Measurements from ENCODE around the gene PTCD2.
"Not testable (repeated sequence)": the region's sequence is repeated elsewhere in the genome, so short reads cannot be mapped to it uniquely, and the experiment has no call there.

Gene PTCD2

DNA sequence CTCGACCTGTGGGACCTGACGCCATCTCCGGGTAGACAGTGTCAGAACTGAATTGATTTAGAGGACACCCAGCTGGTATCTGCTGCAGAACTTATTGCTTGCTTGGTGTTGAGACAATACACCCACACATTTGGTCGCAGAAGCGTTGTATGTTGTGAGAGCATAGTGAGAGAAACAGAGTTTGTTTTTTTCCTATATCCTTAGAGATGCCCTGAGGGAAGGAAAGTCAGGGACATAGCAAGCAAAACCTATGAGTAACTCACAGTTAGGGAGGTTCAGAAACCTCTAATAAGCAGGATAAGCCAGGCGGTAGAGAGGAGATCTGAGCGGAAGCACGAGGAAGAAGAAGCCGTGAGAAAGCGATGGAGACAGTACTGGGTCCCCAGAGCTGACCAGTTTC lies 59.8 kb downstream of the PTCD2 start:
- no peak for DNase-seq (ENCODE audit: low spot score)

DNA sequence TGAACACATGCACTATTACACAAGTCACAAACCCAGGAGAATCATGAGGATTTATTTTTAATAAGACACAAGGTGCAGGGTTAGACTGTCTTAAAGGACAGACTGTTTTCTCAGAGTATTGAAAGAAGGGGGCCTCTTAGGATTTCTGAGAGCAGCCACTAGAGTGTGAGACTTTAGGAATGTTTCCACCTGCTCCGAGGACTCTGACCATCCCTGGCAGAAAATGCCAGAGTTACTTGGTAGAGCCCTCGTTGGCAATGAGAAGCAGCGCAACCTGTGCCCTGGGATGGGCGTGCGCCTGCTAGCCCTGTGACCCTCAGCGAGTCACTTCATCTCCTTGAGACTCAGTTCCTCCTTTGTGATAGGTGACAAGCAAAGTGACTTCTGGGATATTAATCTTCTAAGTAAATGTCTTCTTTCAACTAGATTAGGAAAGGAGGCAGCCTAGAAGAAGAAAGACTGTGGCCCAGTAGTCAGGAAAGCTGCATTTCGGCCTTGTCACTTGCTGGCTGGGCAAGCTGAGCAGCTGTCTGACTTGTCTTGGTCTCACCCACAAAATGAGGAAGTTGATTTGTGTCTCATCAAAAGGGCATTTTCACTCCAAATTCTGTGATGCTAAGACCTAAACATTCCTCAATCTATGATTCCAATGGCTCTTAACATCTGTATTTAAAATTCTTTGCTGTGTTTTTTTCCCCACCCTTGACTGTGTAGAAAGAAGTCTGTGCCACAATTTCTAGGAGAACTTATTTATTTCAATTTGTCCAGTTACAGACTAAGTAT lies 60.5 kb downstream of the PTCD2 start:
- no peak for DNase-seq (ENCODE audit: low spot score)

DNA sequence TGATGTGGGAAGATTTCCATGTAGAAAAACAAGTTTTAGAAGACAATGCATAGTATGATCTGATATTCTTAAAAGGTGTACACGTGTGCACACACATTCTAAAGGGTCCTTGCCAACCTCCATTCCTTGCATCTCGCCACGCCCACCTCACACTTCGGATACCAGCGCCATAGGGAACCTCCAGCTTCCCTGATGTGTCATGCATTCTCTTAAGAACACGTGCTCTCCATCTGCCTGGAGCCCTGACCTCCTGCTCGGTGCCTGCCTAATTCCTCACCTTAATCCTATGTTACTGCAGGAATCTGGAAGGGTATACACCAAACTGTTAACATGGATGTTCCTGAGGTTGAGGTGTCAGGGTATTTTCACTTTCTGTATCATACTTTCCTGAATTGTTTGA lies 63.1 kb downstream of the PTCD2 start:
- DNase-seq (ENCODE audit: low spot score) = no peak

DNA sequence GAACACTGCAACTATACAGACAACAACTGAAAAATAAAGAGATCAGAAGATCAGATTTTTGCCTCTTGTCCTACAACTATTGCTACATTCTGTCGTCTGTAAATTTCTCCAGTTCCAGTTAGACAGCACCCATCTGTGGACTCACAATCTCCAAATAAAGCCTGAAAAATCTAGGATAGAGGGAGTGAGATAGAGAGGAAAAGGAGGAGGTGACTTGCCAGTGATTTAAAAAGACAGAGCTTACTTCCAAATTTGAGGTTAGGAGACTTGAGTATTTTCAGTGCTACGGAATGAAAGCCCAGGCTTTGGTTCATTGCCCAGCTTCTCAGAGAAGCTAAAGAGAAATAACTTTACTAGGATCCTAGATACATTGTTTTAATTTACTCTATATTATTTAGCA lies 63.6 kb downstream of the PTCD2 start:
- DNase-seq (ENCODE audit: low spot score) = no peak

DNA sequence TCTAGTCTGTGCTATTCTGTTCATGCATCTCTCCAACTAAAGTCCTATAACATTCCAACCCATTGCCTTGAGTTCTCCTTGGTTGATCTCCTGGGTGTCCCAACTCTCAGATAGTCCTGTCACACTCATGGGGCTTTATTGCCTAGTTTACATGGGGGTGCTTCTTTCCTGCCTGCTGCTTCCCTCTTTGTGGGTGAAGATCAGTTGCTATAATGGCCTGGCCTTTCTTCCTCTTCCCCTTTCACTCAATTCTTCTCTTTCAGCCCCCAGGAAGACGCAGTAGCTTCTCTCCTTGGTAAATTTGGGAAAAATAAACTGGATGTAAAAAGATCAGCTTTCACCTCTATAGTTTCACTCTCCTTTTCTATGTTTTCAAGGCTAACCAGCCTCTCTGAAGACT lies 66.5 kb downstream of the PTCD2 start:
- no peak for DNase-seq (ENCODE audit: low spot score)

DNA sequence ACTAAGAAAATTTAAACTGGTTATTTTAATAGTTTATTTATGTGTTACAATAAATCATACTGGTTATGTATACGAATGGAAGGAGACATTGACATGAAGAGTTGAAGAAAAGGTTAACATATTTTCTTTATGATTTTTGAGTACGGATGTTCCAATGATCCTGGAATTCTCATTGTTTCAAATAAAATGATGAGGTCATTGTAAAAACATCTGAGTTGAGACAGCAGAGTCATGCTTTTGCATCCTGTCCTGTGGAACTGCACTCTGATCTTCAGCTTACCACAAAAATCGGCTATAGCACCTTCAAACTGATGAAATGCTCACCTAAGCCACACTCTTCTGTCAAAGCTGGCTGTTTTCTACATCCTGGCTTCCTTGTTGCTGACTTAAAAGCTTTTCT lies 67.8 kb downstream of the PTCD2 start:
- DNase-seq (ENCODE audit: low spot score) = no peak

DNA sequence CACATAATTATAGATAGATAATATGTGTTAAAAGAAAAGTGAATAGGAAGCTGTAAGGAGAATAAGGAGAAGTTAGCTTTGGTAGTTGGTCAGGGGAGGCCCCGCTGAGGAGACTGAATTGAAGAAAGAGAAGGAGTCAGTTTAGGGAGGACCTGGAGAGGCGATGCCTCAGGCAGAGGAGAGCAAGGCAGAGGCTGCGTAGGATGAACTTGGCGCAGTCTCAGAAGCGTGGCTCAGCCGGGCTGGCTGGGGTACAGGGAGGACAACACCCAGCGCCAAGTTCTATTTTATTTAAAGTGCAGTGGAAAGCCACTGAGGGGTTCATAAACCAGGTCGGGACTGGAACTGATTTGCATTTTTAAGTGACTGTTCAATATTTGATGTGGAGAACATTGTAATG lies 68.5 kb downstream of the PTCD2 start:
- DNase-seq (ENCODE audit: low spot score) = no peak

DNA sequence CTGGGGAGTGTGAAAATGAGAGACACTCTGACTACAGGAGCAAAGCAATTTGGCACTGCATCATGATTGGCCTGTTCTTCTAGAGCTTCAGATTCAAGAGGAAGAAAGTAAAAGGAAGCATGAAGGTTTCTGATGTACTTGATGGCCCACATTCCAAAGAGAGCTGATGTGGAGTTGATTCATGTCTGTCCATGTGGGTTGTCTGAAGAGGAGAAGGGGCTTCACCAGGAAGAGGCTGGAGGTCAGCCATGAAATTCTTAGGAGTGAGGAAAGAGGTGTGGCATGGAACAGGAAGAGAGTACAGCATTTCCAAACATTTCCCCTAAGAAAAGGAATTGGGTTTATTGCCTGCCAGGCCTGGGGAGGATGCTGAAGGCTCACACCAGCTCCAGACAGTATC lies 70.7 kb downstream of the PTCD2 start:
- no peak for DNase-seq (ENCODE audit: low spot score)

DNA sequence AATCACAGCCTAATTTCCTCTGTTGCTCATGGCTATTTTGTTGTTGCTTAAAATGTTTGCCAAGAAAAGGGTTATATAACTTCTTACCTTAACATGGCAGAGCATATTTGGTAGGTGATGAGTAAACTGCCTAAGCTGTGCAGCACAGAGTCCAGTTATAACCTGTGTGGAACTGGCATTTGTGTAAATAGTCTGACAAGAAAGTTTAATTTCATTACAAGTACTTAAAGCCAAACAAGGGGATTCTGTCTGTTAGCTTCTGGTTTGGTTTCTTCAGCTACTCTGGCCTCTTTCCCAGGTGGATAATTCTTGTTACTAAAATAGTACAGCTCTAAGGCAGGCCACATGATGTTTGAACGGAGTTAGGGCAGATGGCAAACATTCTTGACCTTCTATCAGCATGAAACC lies 72.2 kb downstream of the PTCD2 start:
- no peak for DNase-seq (ENCODE audit: low spot score)

DNA sequence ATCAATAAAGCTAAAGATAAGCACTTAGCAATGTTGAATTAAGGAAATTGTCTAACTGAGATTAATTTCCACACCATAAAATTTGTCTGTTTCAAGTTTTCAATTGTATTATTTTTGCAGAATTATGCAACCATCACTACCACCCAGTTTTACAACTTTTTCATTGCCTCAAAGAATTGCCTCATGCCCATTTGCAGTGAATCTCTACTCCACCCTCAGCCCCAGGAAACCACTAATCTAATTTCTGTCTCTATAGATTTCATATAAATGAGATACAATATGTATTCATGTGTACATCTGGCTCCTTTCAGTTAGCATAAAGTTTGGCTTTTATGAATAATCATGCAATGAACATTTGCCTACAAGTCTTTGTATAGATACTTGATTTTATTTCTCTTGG lies 72.9 kb downstream of the PTCD2 start:
- no peak for DNase-seq (ENCODE audit: low spot score)

DNA sequence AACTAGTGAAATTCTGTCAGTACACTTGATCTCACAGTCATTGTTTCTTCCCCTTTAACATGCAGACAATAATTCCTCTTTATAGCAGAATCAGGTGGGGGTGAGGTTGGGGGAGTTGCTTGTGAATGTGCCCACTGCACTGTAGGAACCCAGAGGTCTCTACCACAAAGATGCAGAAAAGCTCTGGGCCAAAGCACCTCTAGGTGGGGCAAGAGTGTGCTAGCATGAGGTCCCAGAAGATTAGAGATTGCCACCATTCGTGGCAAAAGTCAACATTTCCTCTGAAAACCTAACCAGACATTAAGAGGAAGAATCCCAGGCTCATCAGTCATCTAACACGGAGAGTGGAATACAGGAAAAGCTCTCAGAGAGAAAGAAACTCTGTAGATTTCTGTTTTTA lies 74.5 kb downstream of the PTCD2 start:
- DNase-seq (ENCODE audit: low spot score) = no peak

DNA sequence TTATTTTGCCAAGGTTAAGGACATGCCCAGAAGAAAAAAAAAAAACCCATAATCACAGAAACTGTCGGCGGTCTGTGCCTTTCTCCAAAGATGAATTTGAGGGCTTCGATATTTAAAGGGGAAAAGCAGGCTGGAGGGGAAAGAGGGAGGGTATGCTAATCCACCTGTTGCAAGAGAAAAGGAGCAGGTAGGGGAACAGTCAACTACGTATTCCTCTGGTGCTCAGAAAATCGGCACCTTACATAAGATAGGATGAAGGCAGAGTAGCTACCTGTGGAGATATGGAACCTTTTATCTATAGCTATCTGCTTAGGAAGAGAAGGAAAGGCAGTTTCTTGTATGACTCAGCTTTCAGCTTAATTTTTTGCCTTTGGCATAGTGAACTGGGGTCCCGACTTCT lies 77.7 kb downstream of the PTCD2 start:
- DNase-seq (ENCODE audit: low spot score) = no peak

DNA sequence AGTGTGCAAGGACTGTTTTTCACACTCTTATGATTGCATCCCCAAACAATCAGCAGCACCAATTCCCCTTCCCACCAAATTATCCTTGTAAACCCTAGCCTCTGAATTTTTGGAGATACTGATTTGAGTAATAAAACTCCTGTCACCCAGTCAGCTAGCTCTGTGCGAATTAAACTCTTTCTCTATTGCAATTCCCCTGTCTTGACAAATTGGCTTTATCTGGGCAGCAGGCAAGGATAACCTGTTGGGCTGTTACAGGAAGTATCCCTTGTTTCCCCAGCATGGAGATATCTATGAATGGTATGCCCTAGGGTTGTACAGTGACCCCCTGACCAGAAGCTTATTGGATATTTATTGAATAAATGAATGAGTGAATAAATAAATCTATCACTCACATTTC lies 80.8 kb downstream of the PTCD2 start:
- no peak for DNase-seq (ENCODE audit: low spot score)

DNA sequence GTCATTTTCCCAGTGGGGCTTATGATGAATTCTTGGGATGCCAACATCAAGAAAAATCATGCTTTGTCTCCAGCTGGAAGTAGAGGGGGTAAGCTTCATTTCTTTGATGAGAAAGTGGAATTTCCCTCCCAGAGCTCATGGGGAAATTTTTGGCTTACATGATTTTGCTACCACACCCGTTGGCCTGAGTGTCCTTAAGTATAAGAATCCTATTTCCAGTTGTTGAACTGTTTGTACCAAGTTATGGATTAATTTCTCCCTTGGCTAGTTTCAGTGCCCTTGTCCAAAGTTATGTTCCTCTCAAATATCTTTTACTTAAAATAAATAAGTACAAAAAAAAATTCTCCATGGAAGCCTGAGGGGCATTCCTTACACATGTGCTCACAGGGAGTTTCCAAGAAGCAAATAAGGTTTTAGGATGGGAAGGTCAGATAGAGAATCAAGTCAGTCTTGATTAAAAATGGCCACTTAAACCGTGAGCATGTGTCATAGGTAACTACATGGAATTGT lies 82.3 kb downstream of the PTCD2 start:
- no peak for DNase-seq (ENCODE audit: low spot score)

DNA sequence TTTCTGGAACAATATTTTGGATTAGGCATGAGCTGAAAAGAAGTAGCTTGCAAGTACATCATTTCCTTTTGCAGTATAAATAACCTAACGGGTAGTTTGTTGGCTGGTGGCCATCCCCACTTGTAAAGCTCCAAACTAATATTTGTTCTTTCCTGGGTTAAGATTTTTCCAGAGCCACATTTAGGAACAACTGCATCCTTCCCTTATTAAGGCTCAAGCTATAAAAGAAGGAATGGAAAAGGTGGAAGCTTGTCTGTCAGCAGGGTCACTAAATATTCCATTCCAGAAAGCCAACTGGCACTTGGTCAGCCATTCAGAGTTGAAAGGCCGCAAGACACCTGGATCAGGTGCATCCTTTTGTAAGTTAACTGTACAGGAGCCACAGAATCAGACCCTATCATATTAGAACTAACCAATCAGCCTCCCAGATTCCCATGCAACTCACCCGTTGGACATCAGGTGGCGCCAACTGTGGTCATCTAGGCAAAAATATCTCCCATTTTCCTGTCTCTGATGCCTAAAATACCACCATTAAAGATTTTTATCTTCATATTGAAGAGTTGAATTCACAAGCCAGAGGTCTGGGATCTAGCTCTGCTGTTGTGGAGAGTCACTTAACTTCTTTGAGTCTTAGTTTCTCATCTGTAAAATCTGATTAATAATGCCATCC lies 82.9 kb downstream of the PTCD2 start:
- DNase-seq (ENCODE audit: low spot score) = no peak

DNA sequence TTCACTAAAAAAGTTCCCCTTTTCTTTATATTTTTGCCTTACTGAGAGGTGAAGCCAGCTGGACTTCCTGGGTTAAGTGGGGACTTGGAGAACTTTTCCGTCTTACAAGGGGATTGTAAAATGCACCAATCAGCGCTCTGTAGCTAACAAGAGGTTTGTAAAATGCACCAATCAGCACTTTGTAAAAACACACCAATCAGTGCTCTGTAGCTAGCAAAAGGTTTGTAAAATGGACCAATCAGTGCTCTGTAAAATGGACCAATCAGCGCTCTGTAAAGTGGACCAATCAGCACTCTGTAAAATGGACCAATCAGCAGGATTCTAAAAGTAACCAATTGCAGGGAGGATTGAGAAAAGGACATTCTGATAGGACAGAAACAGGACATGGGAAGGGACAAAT lies 84.6 kb downstream of the PTCD2 start:
- DNase-seq (ENCODE audit: low spot score) = not testable (repeated sequence)

DNA sequence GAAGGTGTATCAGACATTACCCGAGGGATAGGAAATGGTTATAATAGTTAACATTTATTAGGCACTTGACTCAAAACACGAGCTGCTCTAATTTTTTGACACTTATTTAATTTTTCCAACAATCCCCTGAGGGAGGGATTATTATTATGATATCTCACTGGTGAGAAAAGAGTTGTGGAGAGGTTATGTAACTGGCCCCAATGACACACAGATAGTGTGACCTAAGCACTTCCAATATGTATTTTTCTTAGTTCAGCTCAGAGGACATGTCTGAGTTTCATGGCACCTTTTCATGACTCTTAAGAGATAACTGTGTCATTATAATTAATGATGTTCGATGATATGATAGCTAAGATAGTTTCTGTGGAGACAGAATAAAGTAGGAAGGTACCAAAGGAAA lies 86.9 kb downstream of the PTCD2 start:
- DNase-seq (ENCODE audit: low spot score) = no peak

DNA sequence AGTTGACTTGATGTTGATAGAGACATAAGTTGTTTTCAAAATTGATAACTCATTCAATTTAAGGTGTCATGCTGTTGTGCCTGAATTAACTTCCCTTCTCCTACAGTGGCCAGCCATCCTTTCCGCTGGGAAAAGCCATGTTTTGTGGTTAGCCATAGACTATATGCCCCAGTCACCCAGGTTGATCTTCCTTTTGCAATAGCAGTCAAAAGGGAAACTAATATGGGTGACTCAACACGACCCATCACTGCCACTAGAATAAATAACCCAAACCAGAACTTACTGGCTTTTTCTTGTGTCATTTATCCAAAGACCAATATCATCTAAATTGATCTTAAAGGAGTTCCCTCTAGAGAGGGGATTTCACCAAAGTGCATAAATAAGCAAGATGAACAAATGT lies 87.4 kb downstream of the PTCD2 start:
- no peak for DNase-seq (ENCODE audit: low spot score)

DNA sequence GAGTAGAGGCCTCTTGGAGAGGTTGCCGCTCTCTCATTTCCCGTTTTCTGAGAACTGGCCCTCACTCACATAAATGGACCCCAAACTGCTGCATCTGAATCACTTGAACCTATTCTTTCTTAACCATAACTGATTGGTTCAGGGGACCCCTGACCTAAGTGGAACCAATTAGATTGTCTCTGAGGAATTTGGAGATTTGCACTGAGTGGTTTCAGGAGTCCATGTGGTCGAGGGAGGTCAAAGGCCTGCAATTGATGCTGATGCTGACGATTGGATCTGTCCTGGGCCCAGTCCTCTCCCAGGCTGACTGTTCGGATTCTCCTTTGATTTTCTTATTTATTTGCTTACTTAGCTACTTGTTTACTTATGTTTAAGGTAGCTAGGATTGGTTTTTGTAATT lies 88.0 kb downstream of the PTCD2 start:
- no peak for DNase-seq (ENCODE audit: low spot score)

DNA sequence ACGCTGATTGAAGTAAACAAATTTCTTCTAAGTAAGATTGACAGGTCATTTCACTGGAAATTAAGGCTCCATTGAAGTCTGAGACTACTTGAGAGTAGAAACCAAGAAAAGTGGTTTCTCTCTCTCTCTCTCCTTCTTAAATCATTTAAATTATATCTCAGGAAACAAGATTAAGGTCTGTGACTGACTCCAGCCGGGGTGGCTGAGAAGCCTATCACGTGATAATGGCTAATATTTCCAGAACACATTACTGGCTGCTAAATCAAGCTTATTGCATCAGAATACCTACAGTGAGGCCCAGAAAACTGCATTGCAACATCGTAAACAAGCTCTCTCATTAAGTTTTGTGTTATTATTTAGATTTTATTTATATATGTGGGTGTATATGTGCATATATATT lies 88.4 kb downstream of the PTCD2 start:
- no peak for DNase-seq (ENCODE audit: low spot score)

DNA sequence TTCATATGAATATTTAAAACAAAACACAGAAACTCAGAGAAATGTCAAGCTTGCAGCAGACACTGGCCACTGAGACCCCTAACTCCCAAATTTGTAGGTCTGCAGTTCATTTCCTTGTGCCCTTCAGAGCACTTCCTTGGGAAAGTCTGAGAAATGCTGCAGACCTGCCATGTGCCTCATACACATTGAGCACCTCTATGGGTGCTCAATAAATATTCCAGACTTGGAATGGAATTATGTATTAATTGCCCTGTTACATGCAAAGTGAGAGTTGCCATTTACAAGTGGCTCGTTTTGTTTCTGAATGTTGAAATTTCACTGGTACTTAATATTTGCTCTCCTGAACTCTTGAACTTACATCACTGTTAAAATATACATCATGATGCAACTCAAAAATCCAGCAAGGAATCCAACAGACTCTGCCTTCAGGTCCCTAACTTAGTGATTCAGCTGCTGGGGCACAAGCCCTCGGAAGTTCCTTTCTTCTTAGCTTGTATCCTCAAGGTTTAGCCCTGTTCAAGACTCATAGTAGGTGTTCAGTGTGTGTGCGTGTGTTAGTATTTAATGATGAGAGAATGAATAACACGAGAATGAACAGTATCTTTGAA lies 90.6 kb downstream of the PTCD2 start:
- DNase-seq (ENCODE audit: low spot score) = no peak

DNA sequence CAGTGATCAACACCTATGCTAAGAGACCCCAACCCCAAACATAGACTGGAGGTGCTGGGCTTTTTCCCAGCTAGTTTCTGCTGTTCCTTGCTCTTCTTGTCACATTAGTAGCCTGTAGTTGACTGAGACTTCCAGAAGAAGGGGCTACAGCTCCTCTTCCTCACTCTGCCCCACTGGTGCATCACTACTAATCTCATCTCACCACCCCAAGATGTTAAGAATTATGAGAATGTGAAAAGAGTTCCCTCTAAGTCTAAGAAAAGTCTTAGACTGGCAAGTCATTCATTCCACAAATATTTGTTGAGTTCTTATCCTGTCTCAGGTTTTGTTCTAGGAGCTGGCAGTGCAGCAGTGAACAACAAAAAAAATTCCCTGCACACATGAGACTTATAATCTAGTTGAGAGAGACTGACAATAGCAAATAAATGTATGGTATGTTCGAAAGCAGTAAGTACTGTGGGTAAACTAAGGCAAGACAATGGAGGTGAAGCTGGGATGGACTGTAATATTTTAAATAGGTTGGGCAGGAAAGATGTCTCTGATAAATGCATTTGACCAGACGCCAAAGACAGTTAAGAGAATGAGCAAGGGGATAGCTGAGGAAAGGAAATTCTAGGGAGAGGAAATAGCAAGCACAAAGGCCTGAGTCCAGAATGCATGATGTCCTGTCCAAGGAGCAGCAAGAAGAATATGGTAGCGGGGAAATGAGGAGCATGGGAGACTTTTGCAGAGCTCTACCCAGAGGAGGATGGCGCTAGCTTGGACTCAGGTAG lies 92.3 kb downstream of the PTCD2 start:
- no peak for DNase-seq (ENCODE audit: low spot score)
